K562 (cell line): Measurements from ENCODE around the gene SLC35E1. TPM values are rescaled to one million over a fixed set of nuclear protein-coding genes. Genes with fewer than 3 reads are reported as not detected.

Experiments
- BRD9 ChIP-seq: fragments of 450-650 bp; IDR thresholded peaks from 2 replicates; pipeline ENCODE4 v1.6.1; 2018; ENCODE audit warnings: low read depth; ENCODE audit not compliant: partially characterized antibody
- CBX1 ChIP-seq: sonication (generic); IDR thresholded peaks from 2 replicates; pipeline ENCODE4 v1.6.1; 2016; ENCODE audit warnings: antibody characterized with exemption, low read depth, mild to moderate bottlenecking
- GABPA ChIP-seq: fragments of 200-800 bp; sonication (Bioruptor generic); conservative IDR thresholded peaks from 2 replicates; pipeline ENCODE4 v1.6.1; 2016; ENCODE audit warnings: low read depth, missing genetic modification characterization, missing compliant biosample characterization
- GTF2F1 ChIP-seq: IDR thresholded peaks from 2 replicates; pipeline ENCODE4 v1.6.1; 2011; ENCODE audit warnings: low read depth, low read length, improper control_type of control experiment
- MAZ ChIP-seq, 2 experiments: fragments of 450-650 bp in 1 of 2; sonication (generic) in 1 of 2; formaldehyde crosslinking; IDR thresholded peaks in 1 of 2; conservative IDR thresholded peaks in 1 of 2; 2 replicates each; pipeline versions ENCODE4 v1.4.0 to v1.5.0; 2020; ENCODE audit warnings: mild to moderate bottlenecking in 1 of 2, missing genetic modification reagents in 1 of 2
- NCOA6 ChIP-seq: fragments of 450-650 bp; IDR thresholded peaks from 2 replicates; pipeline ENCODE4 v1.6.1; 2017; ENCODE audit warnings: mild to moderate bottlenecking
- NFE2 ChIP-seq: IDR thresholded peaks from 2 replicates; pipeline ENCODE4 v1.6.1; 2014; ENCODE audit warnings: antibody characterized with exemption, low read depth
- NFXL1 ChIP-seq: fragments of 450-650 bp; formaldehyde crosslinking; IDR thresholded peaks from 2 replicates; pipeline ENCODE4 v1.4.0; 2021; ENCODE audit warnings: mild to moderate bottlenecking
- NRF1 ChIP-seq, 2 experiments: fragments of 450-650 bp; IDR thresholded peaks in 1 of 2; conservative IDR thresholded peaks in 1 of 2; 2 replicates each; pipeline ENCODE4 v1.6.1; 2014; ENCODE audit warnings: mild to moderate bottlenecking in 2 of 2
- PHF20 ChIP-seq: fragments of 450-650 bp; IDR thresholded peaks from 2 replicates; pipeline ENCODE4 v1.6.1; 2018; ENCODE audit not compliant: partially characterized antibody
- PHF21A ChIP-seq: fragments of 450-650 bp; IDR thresholded peaks from 2 replicates; pipeline ENCODE4 v1.6.1; 2017; ENCODE audit warnings: low read depth, borderline replicate concordance
- SMC3 ChIP-seq: conservative IDR thresholded peaks from 2 replicates; pipeline ENCODE4 v1.6.1; 2011; ENCODE audit warnings: low read depth, low read length, improper control_type of control experiment; ENCODE audit not compliant: insufficient read depth
- ZNF124 ChIP-seq: sonication (generic); formaldehyde crosslinking; IDR thresholded peaks from 2 replicates; pipeline ENCODE4 v1.8.1; 2022; ENCODE audit warnings: missing genetic modification reagents
- ZNF668 ChIP-seq: fragments of 250-450 bp; sonication (Bioruptor Pico); IDR thresholded peaks from 2 replicates; pipeline ENCODE4 v1.8.0; 2022; ENCODE audit warnings: mild to moderate bottlenecking, inconsistent platforms
- polyA plus RNA-seq, 8 experiments: library from polyadenylated mRNA; depleted of rRNA in 4 of 8; stranded (reverse) in 5 of 8; unstranded in 3 of 8; fragments of >200 nt; fragmentation: Nextera tagmentation in 2 of 8; fragmentation: Illumina TruSeq in 1 of 8; extraction: Ambion mirVana in 2 of 8; extraction: Trizol in 1 of 8; gene quantifications; 2 replicates each; pipeline versions ENCODE4 v1.2.1 to v1.2.3, GENCODE V29; 2011 to 2014; ENCODE audit warnings: inconsistent platforms in 1 of 8, missing spikeins in 1 of 8
- total RNA-seq, 7 experiments: library from RNA; depleted of rRNA in 6 of 7; stranded (reverse); fragments of >200 nt in 6 of 7; fragmentation: Illumina TruSeq in 2 of 7; extraction: Trizol in 2 of 7; gene quantifications; 2 replicates each; pipeline versions ENCODE4 v1.2.1 to v1.2.3, GENCODE V29; 2011 to 2021; ENCODE audit warnings: low replicate concordance in 1 of 7
- TF ChIP-seq, protein P1 (sequence below): sonication (generic); formaldehyde crosslinking; IDR thresholded peaks from 2 replicates; pipeline ENCODE4 v1.8.0; 2022; ENCODE audit warnings: mild to moderate bottlenecking, missing genetic modification reagents
- TF ChIP-seq, protein P2 (sequence below): sonication (generic); IDR thresholded peaks from 2 replicates; pipeline ENCODE4 v1.6.1; 2016
- TF ChIP-seq, protein P3 (sequence below): fragments of 250-450 bp; sonication (Bioruptor Pico); IDR thresholded peaks from 2 replicates; pipeline ENCODE4 v1.8.0; 2021; ENCODE audit warnings: mild to moderate bottlenecking, moderate library complexity

Gene SLC35E1
- total and polyA plus RNA-seq, 9 of the 15 experiments (the other 6 are each of a cell fraction or from before 2014, with no cell fraction given), result 15.0 to 40.1 (median 25.7) TPM

DNA sequence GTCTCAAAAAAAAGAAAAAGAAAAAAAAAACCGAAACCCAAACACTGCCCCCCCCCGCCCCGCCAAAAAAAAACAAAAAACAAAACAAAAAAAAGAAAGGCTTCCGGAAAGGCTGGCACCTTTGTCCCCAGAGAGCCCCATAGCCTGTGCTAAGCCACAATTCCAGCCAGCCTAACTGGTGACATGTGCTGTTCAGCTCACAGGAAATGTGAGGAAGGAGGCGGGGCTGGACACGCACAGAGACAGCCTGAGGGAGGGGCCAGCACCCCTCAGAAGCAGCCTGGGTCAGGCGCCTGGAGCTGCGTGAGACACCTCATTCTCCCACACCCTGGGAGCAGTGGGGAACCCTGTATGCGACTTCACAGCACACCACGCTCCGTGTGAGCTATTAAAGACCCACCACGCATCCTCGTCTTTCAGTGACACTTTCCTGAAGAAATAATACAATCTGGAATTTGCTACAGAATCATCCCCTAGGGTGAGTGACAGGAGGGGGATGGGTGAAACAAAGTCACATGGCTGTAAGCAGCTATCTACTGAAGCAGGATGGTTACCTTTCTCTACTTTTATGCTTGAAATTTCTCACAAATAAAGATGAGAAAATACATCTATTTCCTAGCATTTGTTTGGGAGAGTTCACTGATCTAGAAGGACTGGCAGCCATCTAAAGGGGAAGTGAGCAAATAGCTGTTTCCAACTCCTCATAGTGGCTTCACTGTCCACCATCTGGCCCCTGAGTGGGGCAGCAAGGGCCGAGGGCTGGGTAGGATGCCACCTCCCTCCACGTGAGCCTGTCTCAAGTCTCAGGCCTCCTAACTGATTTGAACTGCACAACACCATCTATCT, 12.3 kb upstream of the SLC35E1 start (continued):
- peak; percentile 80 to 83 for TF ChIP-seq NRF1 (conservative IDR thresholded peaks at IDR 0.05 in 1 of 2, IDR thresholded peaks at IDR 0.05 in 1 of 2)
- TF ChIP-seq PHF20, result no peak
- TF ChIP-seq, protein P1, sequence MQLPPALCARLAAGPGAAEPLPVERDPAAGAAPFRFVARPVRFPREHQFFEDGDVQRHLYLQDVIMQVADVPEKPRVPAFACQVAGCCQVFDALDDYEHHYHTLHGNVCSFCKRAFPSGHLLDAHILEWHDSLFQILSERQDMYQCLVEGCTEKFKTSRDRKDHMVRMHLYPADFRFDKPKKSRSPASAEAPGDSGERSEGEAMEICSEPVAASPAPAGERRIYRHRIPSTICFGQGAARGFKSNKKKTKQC (CRISPR knock-in tag), result no peak
- no peak for TF ChIP-seq NFE2
- peak; percentile 56 to 75 for TF ChIP-seq MAZ (CRISPR knock-in tag; conservative IDR thresholded peaks at IDR 0.05 in 1 of 2, IDR thresholded peaks at IDR 0.05 in 1 of 2)
- no peak for TF ChIP-seq CBX1
- no peak for TF ChIP-seq NCOA6
- TF ChIP-seq, protein P2, sequence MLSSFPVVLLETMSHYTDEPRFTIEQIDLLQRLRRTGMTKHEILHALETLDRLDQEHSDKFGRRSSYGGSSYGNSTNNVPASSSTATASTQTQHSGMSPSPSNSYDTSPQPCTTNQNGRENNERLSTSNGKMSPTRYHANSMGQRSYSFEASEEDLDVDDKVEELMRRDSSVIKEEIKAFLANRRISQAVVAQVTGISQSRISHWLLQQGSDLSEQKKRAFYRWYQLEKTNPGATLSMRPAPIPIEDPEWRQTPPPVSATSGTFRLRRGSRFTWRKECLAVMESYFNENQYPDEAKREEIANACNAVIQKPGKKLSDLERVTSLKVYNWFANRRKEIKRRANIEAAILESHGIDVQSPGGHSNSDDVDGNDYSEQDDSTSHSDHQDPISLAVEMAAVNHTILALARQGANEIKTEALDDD, result no peak; the same call in 1 of the 2 replicates
- TF ChIP-seq GABPA (tag), result peak; percentile 59
- no peak for TF ChIP-seq NFXL1
- TF ChIP-seq GTF2F1, result no peak
- TF ChIP-seq ZNF124 (CRISPR knock-in tag), result no peak
- TF ChIP-seq SMC3, result no peak
- TF ChIP-seq ZNF668 (CRISPR knock-in tag), result no peak
- TF ChIP-seq, protein P3, sequence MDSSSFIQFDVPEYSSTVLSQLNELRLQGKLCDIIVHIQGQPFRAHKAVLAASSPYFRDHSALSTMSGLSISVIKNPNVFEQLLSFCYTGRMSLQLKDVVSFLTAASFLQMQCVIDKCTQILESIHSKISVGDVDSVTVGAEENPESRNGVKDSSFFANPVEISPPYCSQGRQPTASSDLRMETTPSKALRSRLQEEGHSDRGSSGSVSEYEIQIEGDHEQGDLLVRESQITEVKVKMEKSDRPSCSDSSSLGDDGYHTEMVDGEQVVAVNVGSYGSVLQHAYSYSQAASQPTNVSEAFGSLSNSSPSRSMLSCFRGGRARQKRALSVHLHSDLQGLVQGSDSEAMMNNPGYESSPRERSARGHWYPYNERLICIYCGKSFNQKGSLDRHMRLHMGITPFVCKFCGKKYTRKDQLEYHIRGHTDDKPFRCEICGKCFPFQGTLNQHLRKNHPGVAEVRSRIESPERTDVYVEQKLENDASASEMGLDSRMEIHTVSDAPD (CRISPR knock-in tag), result no peak
- no peak for TF ChIP-seq BRD9
- no peak for TF ChIP-seq PHF21A
